GM12878 (cell line): ENCODE results near the gene NAV3. TPM values are rescaled to one million over a fixed set of nuclear protein-coding genes. Genes with fewer than 3 reads are reported as not detected.
A peak's percentile ranks its signal among the peaks of the same experiment; 100 is the strongest.

ENCODE experiments used
- ATAC-seq: fragments of 200-7000 bp; cut with Tn5 transposase; 3 replicates; pipeline ENCODE4 v1.9.1; 2020; ENCODE audit warnings: mild to moderate bottlenecking, moderate library complexity
- BruUV-seq: library from RNA; stranded (reverse); fragments of 400-500 nt; replicated peaks from 2 replicates; lab custom pipeline; 2021; lab: Mats Ljungman, UMichigan
- CTCF ChIA-PET: fragments of 300-600 bp; sonication (Branson Sonifier 250); formaldehyde crosslinking; extraction: SDS; loops from one replicate; lab custom pipeline; 2021; ENCODE audit warnings: inconsistent platforms; lab: Yijun Ruan, JAX
- POLR2A ChIA-PET: fragments of 350-600 bp; formaldehyde crosslinking; extraction: SDS; loops from one replicate; lab custom pipeline; 2021; ENCODE audit warnings: inconsistent platforms; lab: Charles Lee
- RAD21 ChIA-PET: fragments of 300-600 bp; sonication (Branson Sonifier 250); formaldehyde crosslinking; loops from one replicate; lab custom pipeline; 2023; ENCODE audit warnings: antibody characterized with exemption; ENCODE audit not compliant: unreplicated experiment; lab: Charles Lee
- SMC1A ChIA-PET: fragments of 300-600 bp; sonication (Branson Sonifier 250); formaldehyde crosslinking; loops from one replicate; lab custom pipeline; 2023; ENCODE audit not compliant: unreplicated experiment, uncharacterized antibody; lab: Charles Lee
- DNase-seq: peaks from one replicate; pipeline ENCODE4 v3.0.0-alpha.2; 2011; ENCODE audit warnings: low read depth, low spot score
- FAIRE-seq: peaks from 3 replicates; lab custom pipeline; 2011; peaks lifted over from hg19 to GRCh38; lab: Jason Lieb, UNC
- H2AFZ ChIP-seq: 2 replicates; pipeline ENCODE4 v1.6.0; 2011; ENCODE audit warnings: low read depth, low read length, control low read depth; ENCODE audit not compliant: control insufficient read depth
- H3K27ac ChIP-seq: 2 replicates; pipeline ENCODE4 v1.5.1; 2011; ENCODE audit warnings: control low read depth; ENCODE audit not compliant: control insufficient read depth, insufficient read depth
- H3K27me3 ChIP-seq, 2 experiments: replicated peaks in 1 of 2; 2 replicates each; pipeline versions ENCODE4 v1.6.0 to v1.6.1; 2011; ENCODE audit warnings: low read length in 1 of 2; ENCODE audit not compliant: control insufficient read depth in 2 of 2, insufficient read depth in 2 of 2
- H3K36me3 ChIP-seq, 2 experiments: 2 replicates each; pipeline ENCODE4 v1.5.1; 2011; ENCODE audit warnings: low read length in 1 of 2; ENCODE audit not compliant: control insufficient read depth in 2 of 2, insufficient read depth in 2 of 2
- H3K4me1 ChIP-seq: 2 replicates; pipeline ENCODE4 v1.6.1; 2011; ENCODE audit warnings: mild to moderate bottlenecking, low read length, moderate library complexity, mixed read lengths; ENCODE audit not compliant: control insufficient read depth, insufficient read depth
- H3K4me2 ChIP-seq: 2 replicates; pipeline ENCODE4 v1.6.0; 2011; ENCODE audit warnings: control low read depth; ENCODE audit not compliant: control insufficient read depth, insufficient read depth
- H3K4me3 ChIP-seq: fragments of 200-600 bp; sonication (generic); 2 replicates; pipeline ENCODE4 v1.5.1; 2016
- H3K79me2 ChIP-seq: 2 replicates; pipeline ENCODE4 v1.6.0; 2011; ENCODE audit warnings: low read length; ENCODE audit not compliant: control insufficient read depth, insufficient read depth
- H3K9ac ChIP-seq: 2 replicates; pipeline ENCODE4 v1.8.0; 2011; ENCODE audit warnings: low read length, control low read depth, mixed read lengths; ENCODE audit not compliant: control insufficient read depth, insufficient read depth
- H3K9me3 ChIP-seq: replicated peaks from 3 replicates; pipeline ENCODE4 v1.5.1; 2011; ENCODE audit warnings: mild to moderate bottlenecking, low read length; ENCODE audit not compliant: control insufficient read depth, insufficient read depth
- H4K20me1 ChIP-seq: 2 replicates; pipeline ENCODE4 v1.6.0; 2011; ENCODE audit not compliant: control insufficient read depth, insufficient read depth
- CTCF ChIP-seq, 3 experiments: IDR thresholded peaks in 2 of 3; conservative IDR thresholded peaks in 1 of 3; 2 replicates each; pipeline ENCODE4 v1.5.1; 2011; ENCODE audit warnings: low read depth in 3 of 3, low read length in 3 of 3, mild to moderate bottlenecking in 3 of 3, control low read depth in 2 of 3, moderate library complexity in 2 of 3, inconsistent platforms in 1 of 3, mixed read lengths in 1 of 3; ENCODE audit not compliant: control insufficient read depth in 2 of 3, insufficient read depth in 1 of 3; ENCODE audit errors: extremely low read depth in 1 of 3
- HCFC1 ChIP-seq: fragments of 150-350 bp; IDR thresholded peaks from 2 replicates; pipeline ENCODE4 v1.6.1; 2014; ENCODE audit warnings: low read length
- MAX ChIP-seq: IDR thresholded peaks from 2 replicates; pipeline ENCODE4 v1.6.1; 2012; ENCODE audit warnings: low read depth, low read length, improper control_type of control experiment
- MEF2B ChIP-seq: fragments of 450-650 bp; IDR thresholded peaks from 2 replicates; pipeline ENCODE4 v1.6.1; 2018; ENCODE audit warnings: mild to moderate bottlenecking, moderate library complexity; ENCODE audit not compliant: partially characterized antibody, poor library complexity, severe bottlenecking
- RAD21 ChIP-seq: IDR thresholded peaks from 2 replicates; pipeline ENCODE4 v1.6.1; 2011; ENCODE audit warnings: mild to moderate bottlenecking, low read depth, low read length, moderate library complexity; ENCODE audit not compliant: insufficient read depth
- SMC3 ChIP-seq: IDR thresholded peaks from 2 replicates; pipeline ENCODE4 v1.6.1; 2011; ENCODE audit warnings: low read length, improper control_type of control experiment, borderline replicate concordance
- YBX1 ChIP-seq: fragments of 450-650 bp; IDR thresholded peaks from 2 replicates; pipeline ENCODE4 v1.6.1; 2016; ENCODE audit warnings: antibody characterized with exemption
- WGBS: methylation state at CpG from one replicate; pipeline ENCODE4 v1.1.6; 2016; ENCODE audit warnings: low lambda C conversion rate; ENCODE audit not compliant: insufficient replicate concordance, insufficient coverage; ENCODE audit errors: missing lambda C conversion rate; 5-methylcytosine and 5-hydroxymethylcytosine counted together
- in situ Hi-C: fragments of 300-500 bp; cut with MboI; formaldehyde crosslinking; loops from 9 replicates; pipeline ENCODE4 v1.14.3; 2018; ENCODE audit warnings: mixed read lengths
- intact Hi-C: fragments of 100-400 bp; cut with micrococcal nuclease; formaldehyde crosslinking; loops from one replicate; pipeline ENCODE4 v1.14.2; 2022; ENCODE audit not compliant: unreplicated experiment
- polyA plus RNA-seq, 11 experiments: library from polyadenylated mRNA; depleted of rRNA in 4 of 11; unstranded in 6 of 11; stranded (reverse) in 5 of 11; fragments of >200 nt; fragmentation: Nextera tagmentation in 4 of 11; fragmentation: Illumina TruSeq in 1 of 11; extraction: Ambion mirVana in 4 of 11; extraction: Trizol in 1 of 11; gene quantifications; 1 replicate in 1 of 11; 2 replicates in 10 of 11; pipeline versions ENCODE4 v1.2.1 to v1.2.3, GENCODE V29; 2011 to 2016; ENCODE audit warnings: inconsistent platforms in 2 of 11, missing spikeins in 2 of 11, low read depth in 1 of 11
- total RNA-seq, 4 experiments: library from RNA; depleted of rRNA in 3 of 4; stranded (reverse); fragments of >200 nt in 3 of 4; fragmentation: Illumina TruSeq in 1 of 4; extraction: Trizol in 1 of 4; gene quantifications; 2 replicates each; pipeline versions ENCODE4 v1.2.1 to v1.2.3, GENCODE V29; 2013 to 2021

NAV3 gene
- total and polyA plus RNA-seq, 10 of the 15 experiments (the other 5 are each of a cell fraction or from before 2014, with no cell fraction given) = 0.05 to 0.51 (median 0.22) TPM; not detected in 1

GRCh38 chr12:77907936-77908335, 77.2 kb downstream of the NAV3 start:
- ChIA-PET SMC1A (interaction anchor here (1.1 kb wide), 1 partner anchor 100 kb away, joined by 4 read pairs; no protein-coding TSS in a partner anchor), POLR2A (interaction anchor here (0.5 to 0.8 kb wide), 2 partner anchors 11 to 31 kb away, joined by 3 read pairs; no protein-coding TSS in a partner anchor), RAD21 (no interaction called here), CTCF (interaction anchor here (1.6 to 2.4 kb wide), 3 partner anchors 14 to 21 kb away, joined by 4 to 14 read pairs (median 5); no protein-coding TSS in a partner anchor)
- no peak overlapping the region for H3K4me3 ChIP-seq
- H3K4me2 ChIP-seq = no peak overlapping the region
- in situ Hi-C loops (no loop called here), intact Hi-C loops (no loop called here)
- no peaks in the 10 kb centered on the region for H3K27me3 ChIP-seq
- FAIRE-seq (no peak), ATAC-seq (no peak), DNase-seq (no peak)
- TF ChIP-seq YBX1 (no peak), MEF2B (no peak), HCFC1 (no peak)
- no peak overlapping the region for H3K27ac ChIP-seq
- H3K9ac ChIP-seq = no peak overlapping the region
- WGBS = 0% methylated on average over 1 of the region's 1 CpG
- no peak overlapping the region for H2AFZ ChIP-seq
- BruUV-seq = no TSS peak
- no peaks in the 10 kb centered on the region for H3K79me2 ChIP-seq
- no peaks in the 10 kb centered on the region for H3K4me1 ChIP-seq
- H4K20me1 ChIP-seq = no peaks in the 10 kb centered on the region
- no peaks in the 10 kb centered on the region for H3K9me3 ChIP-seq
- no peaks in the 10 kb centered on the region for H3K36me3 ChIP-seq

- no peak overlapping the region for H3K4me3 ChIP-seq
- no peak for ATAC-seq
- SMC1A ChIA-PET = interaction anchor here (0.7 to 2.9 kb wide), 7 partner anchors 12 to 191 kb away, joined by 3 to 13 read pairs (median 4); no protein-coding TSS in a partner anchor
- no peak overlapping the region for H3K27ac ChIP-seq
- no peaks in the 10 kb centered on the region for H4K20me1 ChIP-seq
- TF ChIP-seq RAD21 = peak; percentile 41
- peak; percentile 22; the same call in 1 of the 2 replicates for TF ChIP-seq SMC3
- TF ChIP-seq MAX = no peak
- TF ChIP-seq CTCF (IDR thresholded peaks at IDR 0.05 in 2 of 3, conservative IDR thresholded peaks at IDR 0.05 in 1 of 3; ENCODE audit: control insufficient read depth in 2 of 3, extremely low read depth in 1 of 3, insufficient read depth in 1 of 3, low read depth in 3 of 3, low read length in 3 of 3) = peak in 1 of 3 experiments; percentile 21; a peak in 1 of 6 replicates
- TF ChIP-seq, all 136 proteins: peak for 3
- intact Hi-C loops (no loop called here), in situ Hi-C loops (no loop called here)
- Histone ChIP-seq H3K79me2 (no peaks in the 10 kb centered on the region), H2AFZ (no peak overlapping the region), H3K27me3 (no peaks in the 10 kb centered on the region), H3K9ac (no peak overlapping the region), H3K4me1 (no peaks in the 10 kb centered on the region), H3K9me3 (no peaks in the 10 kb centered on the region), H3K36me3 (no peaks in the 10 kb centered on the region), H3K4me2 (no peak overlapping the region)
- ChIA-PET RAD21 (interaction anchor here (0.9 to 2.2 kb wide), 3 partner anchors 10 to 178 kb away, joined by 3 to 9 read pairs (median 3); no protein-coding TSS in a partner anchor), CTCF (interaction anchor here (1.0 to 3.8 kb wide), 5 partner anchors 11 to 865 kb away, joined by 3 to 40 read pairs (median 6); no protein-coding TSS in a partner anchor), POLR2A (no interaction called here)
- DNase-seq = no peak
- WGBS = 62% methylated on average over 2 of the region's 2 CpGs
- no TSS peak for BruUV-seq
- FAIRE-seq = no peak
Observed at GRCh38 chr12:77914081-77914488, 83.4 kb downstream of the NAV3 start.
